GM06990 (cell line): ENCODE results near the gene IQSEC3.
"Not testable (repeated sequence)": the region's sequence is repeated elsewhere in the genome, so short reads cannot be mapped to it uniquely, and the experiment has no call there.

ENCODE experiments used
- DNase-seq: peaks from one replicate; pipeline ENCODE4 v3.0.0-alpha.2; 2011; ENCODE audit not compliant: insufficient read length; ENCODE audit errors: extremely low read depth
- H3K27me3 ChIP-seq: replicated peaks from 2 replicates; pipeline ENCODE4 v1.6.0; 2011; ENCODE audit warnings: low read length; ENCODE audit not compliant: control insufficient read depth, insufficient read depth
- H3K36me3 ChIP-seq: 2 replicates; pipeline ENCODE4 v1.5.1; 2011; ENCODE audit warnings: low read length; ENCODE audit not compliant: control insufficient read depth, insufficient read depth
- H3K4me3 ChIP-seq: replicated peaks from 2 replicates; pipeline ENCODE4 v1.5.1; 2011; ENCODE audit warnings: low read depth, mild to moderate bottlenecking, control low read depth, low read length
- TF ChIP-seq, protein P1 (sequence below): IDR thresholded peaks from 2 replicates; pipeline ENCODE4 v1.5.1; 2011; ENCODE audit warnings: low read length, control low read depth, mild to moderate bottlenecking, inconsistent platforms; ENCODE audit not compliant: insufficient read depth, poor library complexity, severe bottlenecking

IQSEC3 gene

DNA sequence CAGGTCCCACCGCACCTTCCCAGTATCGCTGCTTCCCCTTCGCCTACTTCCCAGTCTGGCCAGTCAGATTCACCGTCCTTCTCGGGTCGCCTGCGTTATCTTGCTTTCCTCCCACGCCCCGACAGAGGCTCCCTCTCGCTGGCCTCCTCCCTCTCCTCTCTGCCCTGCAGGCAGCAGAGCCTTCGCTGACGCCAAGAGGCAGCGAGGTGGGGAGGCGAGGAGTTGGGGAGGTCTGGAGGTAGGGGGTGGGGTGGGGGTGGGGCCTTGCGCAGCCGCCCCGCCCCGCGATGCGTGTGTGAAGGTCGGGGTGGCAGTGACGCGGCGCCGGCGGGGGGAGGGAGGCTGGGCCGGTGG lies at the start of gene IQSEC3:
Gene IQSEC3, plus strand, starts transcription at position 340 of the 354 bp plus-strand sequence. CDS start 116 bp downstream, outside the sequence.
- not testable (repeated sequence) for H3K27me3 ChIP-seq, H3K36me3 ChIP-seq, DNase-seq, H3K4me3 ChIP-seq

GRCh38 chr12:17370-18340 lies 48.9 kb upstream of the IQSEC3 start:
- not testable (repeated sequence) for DNase-seq, H3K4me3 ChIP-seq, H3K27me3 ChIP-seq, H3K36me3 ChIP-seq

GRCh38 chr12:18821-19567 lies 47.6 kb upstream of the IQSEC3 start:
- not testable (repeated sequence) for H3K27me3 ChIP-seq, H3K4me3 ChIP-seq, H3K36me3 ChIP-seq, DNase-seq

- H3K27me3 ChIP-seq, H3K36me3 ChIP-seq, H3K4me3 ChIP-seq, DNase-seq: not testable (repeated sequence)
Measured at GRCh38 chr12:19906-20305, 46.7 kb upstream of the IQSEC3 start.

- Histone ChIP-seq H3K4me3 (no peak overlapping the region), H3K36me3 (peaks cover 8% of the 10 kb centered on the region), H3K27me3 (no peaks in the 10 kb centered on the region)
- TF ChIP-seq, protein P1, sequence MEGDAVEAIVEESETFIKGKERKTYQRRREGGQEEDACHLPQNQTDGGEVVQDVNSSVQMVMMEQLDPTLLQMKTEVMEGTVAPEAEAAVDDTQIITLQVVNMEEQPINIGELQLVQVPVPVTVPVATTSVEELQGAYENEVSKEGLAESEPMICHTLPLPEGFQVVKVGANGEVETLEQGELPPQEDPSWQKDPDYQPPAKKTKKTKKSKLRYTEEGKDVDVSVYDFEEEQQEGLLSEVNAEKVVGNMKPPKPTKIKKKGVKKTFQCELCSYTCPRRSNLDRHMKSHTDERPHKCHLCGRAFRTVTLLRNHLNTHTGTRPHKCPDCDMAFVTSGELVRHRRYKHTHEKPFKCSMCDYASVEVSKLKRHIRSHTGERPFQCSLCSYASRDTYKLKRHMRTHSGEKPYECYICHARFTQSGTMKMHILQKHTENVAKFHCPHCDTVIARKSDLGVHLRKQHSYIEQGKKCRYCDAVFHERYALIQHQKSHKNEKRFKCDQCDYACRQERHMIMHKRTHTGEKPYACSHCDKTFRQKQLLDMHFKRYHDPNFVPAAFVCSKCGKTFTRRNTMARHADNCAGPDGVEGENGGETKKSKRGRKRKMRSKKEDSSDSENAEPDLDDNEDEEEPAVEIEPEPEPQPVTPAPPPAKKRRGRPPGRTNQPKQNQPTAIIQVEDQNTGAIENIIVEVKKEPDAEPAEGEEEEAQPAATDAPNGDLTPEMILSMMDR, result no peak
- DNase-seq, result no peak
Measured at GRCh38 chr12:20757-21156, 45.8 kb upstream of the IQSEC3 start.

DNA sequence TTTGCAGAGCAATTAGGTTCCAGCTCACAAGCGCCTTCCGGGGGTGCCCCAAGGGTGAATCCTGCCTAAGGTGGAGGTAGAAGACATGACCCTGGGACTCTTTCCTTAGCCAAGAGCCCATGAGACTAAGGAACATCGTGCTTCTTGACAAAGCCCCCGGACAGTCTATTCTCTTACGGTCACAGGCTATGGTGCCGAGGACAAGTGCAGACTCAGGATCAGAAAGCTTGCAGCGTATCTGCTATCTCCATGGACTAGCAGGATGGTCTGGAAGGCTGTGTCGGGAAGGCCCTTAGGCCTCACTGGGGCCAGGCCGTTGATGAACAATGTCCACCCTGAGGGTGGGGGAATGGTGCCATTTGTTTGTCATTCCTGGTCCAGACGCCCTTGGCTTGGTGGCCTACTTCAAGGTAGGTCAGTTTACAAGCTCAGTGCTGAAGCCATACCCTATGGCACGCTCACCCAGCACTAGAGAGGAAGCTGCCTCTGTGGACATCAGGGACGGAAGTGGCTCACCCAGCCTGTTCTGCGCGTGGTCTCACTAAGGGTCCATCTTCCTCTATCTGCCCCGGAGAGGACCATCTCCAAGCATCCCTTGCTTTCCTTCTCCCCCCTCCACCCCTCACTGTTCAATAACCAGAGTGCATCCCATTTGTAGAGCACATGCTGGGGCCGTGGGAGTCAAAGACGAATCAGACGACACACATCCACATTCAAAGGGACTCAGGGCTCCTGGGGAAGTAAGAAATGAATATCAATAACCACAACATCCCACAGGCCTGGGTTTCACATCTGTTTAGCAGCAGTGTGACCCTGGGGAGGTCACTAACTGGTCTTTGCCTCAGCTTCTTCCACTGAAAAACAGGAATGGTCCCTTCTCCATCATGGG lies 45.0 kb upstream of the IQSEC3 start:
- no peak overlapping the region for H3K4me3 ChIP-seq
- peaks cover 8% of the 10 kb centered on the region for H3K36me3 ChIP-seq
- H3K27me3 ChIP-seq, result no peaks in the 10 kb centered on the region
- TF ChIP-seq, protein P1, result no peak
- no peak for DNase-seq

GRCh38 chr12:22190-22529 lies 44.4 kb upstream of the IQSEC3 start:
- Histone ChIP-seq H3K36me3 (peaks cover 8% of the 10 kb centered on the region), H3K4me3 (no peak overlapping the region), H3K27me3 (no peaks in the 10 kb centered on the region)
- TF ChIP-seq, protein P1, result peak; percentile 37
- DNase-seq, result no peak
